Myocyte (in vitro differentiated cells): Measurements from ENCODE around the gene EWSR1. TPM values are rescaled to one million over a fixed set of nuclear protein-coding genes. Genes with fewer than 3 reads are reported as not detected.
A peak's percentile ranks its signal among the peaks of the same experiment; 100 is the strongest.
"Not testable (repeated sequence)": the region's sequence is repeated elsewhere in the genome, so short reads cannot be mapped to it uniquely, and the experiment has no call there.

Experiments
- DNase-seq: peaks from one replicate; pipeline ENCODE4 v3.0.0-alpha.2; 2012; ENCODE audit warnings: low read depth
- polyA plus RNA-seq: library from polyadenylated mRNA; unstranded; fragments of >200 nt; gene quantifications from one replicate; pipeline ENCODE4 v1.2.1, GENCODE V29; 2012; ENCODE audit warnings: missing spikeins
- total RNA-seq: library from RNA; depleted of rRNA; stranded (reverse); fragments of >200 nt; gene quantifications from 2 replicates; pipeline ENCODE4 v1.2.3, GENCODE V29; 2014

Gene EWSR1, protein sequence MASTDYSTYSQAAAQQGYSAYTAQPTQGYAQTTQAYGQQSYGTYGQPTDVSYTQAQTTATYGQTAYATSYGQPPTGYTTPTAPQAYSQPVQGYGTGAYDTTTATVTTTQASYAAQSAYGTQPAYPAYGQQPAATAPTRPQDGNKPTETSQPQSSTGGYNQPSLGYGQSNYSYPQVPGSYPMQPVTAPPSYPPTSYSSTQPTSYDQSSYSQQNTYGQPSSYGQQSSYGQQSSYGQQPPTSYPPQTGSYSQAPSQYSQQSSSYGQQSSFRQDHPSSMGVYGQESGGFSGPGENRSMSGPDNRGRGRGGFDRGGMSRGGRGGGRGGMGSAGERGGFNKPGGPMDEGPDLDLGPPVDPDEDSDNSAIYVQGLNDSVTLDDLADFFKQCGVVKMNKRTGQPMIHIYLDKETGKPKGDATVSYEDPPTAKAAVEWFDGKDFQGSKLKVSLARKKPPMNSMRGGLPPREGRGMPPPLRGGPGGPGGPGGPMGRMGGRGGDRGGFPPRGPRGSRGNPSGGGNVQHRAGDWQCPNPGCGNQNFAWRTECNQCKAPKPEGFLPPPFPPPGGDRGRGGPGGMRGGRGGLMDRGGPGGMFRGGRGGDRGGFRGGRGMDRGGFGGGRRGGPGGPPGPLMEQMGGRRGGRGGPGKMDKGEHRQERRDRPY
- 232 and 242 TPM in 2 replicates for total RNA-seq
- polyA plus RNA-seq: 185 TPM

DNA sequence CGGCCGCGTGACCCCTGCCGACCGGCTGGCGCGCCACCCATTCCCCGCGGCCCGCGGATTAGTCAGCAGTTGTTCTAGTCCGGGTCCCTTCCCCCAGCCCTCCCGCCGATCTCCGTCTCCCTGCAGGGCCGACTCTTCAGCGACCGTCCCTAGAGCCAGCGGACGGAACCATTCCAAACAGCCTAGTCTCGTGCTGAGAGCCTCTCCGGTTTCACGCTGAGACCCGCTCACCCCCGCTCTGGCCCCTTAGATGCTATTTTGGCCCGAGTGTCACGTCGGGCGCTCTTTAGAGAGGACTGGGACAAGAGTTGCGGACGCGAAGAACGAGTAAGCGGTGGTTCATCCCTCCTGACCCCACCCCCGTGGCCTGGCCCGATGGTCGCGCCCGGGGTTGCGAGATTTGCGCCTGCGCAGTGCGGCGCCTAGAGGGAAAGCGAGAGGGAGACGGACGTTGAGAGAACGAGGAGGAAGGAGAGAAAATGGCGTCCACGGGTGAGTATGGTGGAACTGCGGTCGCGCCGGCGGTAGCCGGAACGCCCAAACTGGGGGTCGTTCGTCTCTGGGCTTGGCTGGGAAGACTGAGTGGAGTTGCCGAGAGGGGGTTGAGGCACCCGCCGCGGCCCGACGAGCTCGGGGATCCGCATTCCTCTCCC is at the start of gene EWSR1, which contains the start of gene RHBDD3:
Gene EWSR1 (plus strand): TSS at position 411 of the 653 bp plus-strand sequence. CDS start 69 bp downstream, at position 480.
Gene RHBDD3 (minus strand): TSS at position 124 of the 653 bp plus-strand sequence. CDS start 2,355 bp downstream, outside the sequence.
- peak; percentile 99 for DNase-seq

DNA sequence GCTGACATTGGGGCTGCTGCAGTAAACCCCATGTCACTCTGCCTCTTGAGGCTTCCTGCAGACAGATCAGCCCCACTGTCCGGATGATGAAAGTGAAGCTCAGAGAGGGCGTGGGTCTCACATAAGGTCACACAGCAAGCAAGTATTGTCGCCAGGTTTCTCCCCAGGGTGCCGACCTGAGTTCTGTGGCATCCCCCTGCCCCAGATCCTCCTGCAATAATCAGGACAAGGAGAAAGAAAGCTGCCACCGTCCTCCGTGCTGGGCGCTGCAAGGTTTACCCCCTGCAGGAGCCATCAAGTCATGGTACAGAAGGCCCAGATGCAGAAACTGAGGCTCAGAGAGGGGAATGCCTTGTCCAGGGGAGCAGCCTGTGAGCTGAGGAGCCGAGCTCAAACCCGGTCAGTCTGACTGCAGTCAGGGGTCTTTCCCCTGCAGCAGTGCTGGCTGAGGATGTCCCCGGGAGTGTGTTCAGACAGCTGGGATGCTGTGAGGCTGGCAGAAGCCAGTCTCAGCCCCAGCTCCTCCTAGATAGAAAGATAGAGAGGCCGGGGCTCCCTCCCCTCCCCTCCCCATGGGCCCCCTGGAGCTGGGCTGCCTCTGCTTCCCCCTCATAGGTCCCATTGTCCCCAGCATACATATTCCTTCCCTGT is 49.2 kb upstream of the EWSR1 start:
- no peak for DNase-seq

DNA sequence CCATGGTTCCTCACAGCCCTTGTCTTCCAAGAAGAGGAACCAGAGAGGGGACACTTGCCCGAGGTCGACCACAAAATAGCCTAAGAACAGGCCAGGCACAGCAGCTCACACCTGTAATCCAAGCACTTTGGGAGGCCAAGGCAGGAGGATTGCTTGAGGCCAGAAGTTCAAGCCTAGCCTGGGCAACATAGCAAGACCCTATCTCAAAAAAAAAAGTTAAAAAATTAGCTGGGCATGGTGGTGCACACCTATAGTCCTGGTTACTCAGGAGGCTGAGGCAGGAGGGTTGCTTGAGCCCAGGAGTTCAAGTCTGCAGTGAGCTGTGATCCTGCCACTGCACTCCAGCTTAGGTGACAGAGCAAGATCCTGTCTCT is 48.7 kb upstream of the EWSR1 start:
- DNase-seq: not testable (repeated sequence)

DNA sequence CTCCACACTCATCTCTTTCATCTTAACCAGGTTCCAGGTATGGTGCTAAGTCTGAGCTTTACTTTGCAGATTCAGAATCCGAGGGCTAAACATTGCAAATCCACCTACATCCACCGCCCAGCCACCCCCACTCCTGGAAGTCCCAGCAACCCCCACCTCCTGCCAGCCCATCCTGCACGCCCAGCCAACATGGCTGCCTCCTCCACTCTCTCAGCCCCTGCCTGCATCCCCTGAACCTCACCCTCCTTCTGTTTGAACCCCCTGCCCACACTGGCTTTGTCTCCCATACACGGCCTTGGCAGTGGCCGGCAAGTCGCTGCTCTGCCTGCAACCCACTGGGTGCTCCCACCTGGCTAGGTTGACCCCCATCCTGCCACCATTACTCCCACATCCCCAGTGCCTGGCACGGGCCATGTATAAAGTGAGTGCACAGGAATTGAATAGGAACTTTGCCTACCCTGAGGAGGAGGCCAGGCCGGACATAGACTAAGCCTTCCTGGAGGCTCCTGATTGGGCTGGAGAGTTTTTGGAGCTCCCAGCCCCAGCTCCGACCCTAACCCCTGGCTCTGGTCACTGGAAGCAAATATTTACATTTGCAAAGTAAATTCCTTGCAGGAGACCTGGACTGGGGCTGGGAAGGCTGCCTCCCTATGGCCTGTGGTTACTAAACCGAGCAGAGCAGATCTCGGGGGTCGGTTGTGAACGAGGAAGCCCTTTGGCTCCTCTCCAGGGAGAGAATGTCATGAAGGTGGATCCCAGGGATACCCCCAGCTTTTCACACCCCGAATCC is 48.0 kb upstream of the EWSR1 start:
- no peak for DNase-seq

DNA sequence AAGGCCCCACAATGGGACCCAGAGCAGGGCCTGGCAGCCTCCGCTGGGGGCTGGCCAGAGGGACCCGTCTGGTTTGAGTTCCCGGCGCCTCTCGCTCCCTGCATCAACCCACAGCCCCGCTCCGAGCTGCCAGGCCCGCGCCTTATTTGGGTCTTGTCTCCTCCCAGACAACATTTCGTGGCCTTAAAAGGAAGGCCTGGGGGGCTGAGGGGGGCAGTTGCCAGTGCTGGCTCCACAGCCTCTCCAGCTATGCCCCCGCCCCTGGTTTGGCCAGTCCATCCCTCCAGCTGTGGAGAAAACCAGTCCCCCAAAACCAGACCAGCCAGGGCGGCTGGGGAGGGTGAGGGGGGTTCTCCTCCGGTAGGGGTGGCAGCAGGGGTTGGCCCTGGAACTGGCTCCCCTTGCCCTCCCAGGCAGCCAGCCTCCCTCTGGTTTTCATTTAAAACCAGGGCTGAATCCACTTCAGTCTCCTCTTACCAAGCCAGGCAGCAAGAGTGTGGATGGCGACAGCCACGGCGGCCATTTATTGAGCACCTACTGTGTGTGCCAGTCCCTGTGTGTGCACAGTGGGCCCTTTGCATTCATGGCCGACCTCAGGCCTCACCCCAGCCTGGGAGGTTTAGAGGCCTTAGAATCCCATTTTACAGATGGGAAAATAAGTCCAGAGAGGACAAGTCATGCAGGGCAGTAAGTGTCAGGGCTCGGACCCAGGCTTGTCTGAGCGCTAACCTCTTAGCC is 43.8 kb upstream of the EWSR1 start:
- DNase-seq: peak; percentile 21

DNA sequence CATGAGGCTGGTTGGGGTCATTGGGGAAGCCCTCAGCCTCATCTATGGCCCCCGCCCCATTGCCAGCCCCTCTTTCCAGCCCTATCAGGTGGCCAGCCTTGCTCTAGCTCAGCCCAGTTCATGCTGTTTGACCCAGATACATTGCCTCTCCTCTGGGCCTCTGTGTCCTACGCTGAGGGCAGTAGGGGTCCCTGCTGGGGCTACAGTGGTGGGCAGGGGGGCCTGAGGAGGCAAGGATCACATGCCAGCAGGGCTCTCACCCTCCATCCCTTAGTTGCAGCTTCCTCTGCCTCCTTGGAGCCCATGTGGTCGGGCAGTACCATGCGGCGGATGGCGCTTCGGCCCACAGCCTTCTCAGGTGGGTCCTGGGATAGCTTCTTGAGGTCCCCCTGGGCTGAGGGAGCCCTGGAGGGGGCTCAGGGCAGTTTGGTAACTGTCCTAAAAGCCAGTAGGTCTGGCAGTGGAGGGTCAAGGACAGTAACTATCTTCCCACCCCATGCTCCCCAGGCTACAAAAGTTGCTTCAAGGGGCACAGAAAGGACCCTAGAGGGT is 43.1 kb upstream of the EWSR1 start:
- no peak for DNase-seq

DNA sequence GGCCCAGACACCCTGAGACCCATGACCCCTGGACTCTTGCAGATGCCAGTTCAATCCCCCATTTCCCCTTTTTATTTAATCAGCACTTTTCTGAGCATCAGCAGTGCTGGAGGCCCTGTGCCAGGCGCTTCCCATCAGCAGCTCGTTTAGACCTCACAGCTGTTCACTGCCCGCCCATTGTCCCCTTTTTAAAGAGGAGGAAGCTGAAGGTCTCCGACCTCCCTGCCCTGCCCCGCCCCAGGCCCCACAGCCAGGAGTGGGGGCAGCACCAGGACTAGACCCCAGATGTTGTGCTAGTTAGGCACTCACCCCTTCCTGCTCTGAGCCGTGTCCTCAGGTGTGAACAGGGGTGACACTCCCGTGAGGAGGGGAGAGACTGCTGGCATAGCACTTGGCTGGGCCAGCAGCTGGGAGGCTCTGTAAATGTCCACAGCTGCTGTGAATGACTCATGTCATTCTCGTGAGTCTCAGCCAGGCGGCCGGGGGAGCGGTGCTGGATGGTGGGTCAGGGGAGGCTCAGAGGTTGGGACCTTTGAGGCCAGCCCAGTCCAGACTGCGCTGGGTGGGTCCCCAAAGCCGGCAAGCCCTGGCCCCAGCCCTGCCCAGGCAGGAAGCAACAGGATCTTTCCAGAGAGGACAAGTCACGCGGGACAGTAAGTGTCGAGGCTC is 42.5 kb upstream of the EWSR1 start:
- peak; percentile 94 for DNase-seq

DNA sequence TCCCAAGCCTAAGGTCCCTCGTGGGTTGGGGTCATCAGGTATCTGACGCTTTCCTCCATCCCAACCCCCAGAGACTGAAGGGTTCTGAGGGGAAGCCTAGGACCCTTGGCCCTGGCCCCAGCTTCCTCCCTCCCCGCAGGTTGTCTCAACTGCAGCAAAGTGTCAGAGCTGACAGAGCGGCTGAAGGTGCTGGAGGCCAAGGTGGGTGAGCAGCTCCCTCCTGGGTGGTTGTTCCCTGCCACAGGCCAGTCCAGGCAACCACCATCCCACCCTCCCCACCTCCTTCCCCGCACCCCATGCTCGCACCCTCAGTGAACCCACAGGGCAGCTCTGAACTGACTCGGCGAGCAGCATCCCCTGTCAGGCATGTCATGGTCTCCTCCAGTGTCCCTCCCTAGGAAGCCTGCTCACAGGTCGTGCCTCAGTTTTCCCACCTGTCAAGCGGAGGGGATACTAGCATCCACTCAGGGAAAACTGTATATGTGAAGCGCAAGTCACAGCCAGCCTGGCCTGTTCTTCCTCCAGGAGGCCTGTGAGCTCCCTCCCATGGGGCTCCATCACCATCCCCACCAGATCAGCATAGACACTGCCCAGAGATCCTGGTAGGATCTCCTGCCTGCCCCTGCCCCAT is 41.6 kb upstream of the EWSR1 start:
- no peak for DNase-seq

DNA sequence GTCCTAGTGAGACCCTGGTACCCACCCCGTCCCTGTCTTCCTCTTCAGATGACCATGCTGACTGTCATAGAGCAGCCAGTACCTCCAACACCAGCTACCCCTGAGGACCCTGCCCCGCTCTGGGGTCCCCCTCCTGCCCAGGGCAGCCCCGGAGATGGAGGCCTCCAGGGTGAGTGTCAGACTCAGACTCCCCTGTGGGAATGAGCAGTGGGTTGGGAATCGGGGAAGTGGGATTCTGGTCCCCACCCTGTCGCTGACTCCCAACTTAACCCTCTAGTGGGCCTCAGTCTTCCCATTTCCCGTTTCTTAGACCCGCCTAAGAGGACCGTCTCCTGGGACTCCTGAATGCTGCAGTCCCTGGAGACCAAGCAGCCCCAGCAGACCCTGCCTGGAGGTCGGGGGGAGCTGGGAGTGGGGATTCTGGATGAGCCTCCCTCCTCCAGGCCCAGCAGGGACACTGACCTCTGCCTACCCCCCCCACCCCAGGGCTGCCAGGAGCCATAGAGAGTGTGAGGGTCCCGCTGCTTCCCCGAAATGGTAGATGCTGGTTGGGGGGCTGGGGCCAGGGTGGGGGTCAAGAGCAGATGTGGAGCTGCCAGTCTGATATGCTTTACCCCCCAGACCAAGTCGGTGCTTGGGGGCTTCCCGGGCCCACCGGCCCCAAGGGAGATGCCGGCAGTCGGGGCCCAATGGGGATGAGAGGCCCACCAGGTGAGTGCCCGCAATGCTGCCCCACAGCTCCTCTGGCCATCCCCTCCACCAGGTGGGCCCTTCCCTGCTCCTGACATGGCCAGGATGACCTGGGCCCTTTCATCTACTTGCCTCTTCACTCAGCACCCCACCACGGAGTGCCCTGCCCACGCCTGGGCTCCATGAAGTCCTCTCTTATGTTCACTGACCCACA is 36.8 kb upstream of the EWSR1 start:
- DNase-seq: no peak

DNA sequence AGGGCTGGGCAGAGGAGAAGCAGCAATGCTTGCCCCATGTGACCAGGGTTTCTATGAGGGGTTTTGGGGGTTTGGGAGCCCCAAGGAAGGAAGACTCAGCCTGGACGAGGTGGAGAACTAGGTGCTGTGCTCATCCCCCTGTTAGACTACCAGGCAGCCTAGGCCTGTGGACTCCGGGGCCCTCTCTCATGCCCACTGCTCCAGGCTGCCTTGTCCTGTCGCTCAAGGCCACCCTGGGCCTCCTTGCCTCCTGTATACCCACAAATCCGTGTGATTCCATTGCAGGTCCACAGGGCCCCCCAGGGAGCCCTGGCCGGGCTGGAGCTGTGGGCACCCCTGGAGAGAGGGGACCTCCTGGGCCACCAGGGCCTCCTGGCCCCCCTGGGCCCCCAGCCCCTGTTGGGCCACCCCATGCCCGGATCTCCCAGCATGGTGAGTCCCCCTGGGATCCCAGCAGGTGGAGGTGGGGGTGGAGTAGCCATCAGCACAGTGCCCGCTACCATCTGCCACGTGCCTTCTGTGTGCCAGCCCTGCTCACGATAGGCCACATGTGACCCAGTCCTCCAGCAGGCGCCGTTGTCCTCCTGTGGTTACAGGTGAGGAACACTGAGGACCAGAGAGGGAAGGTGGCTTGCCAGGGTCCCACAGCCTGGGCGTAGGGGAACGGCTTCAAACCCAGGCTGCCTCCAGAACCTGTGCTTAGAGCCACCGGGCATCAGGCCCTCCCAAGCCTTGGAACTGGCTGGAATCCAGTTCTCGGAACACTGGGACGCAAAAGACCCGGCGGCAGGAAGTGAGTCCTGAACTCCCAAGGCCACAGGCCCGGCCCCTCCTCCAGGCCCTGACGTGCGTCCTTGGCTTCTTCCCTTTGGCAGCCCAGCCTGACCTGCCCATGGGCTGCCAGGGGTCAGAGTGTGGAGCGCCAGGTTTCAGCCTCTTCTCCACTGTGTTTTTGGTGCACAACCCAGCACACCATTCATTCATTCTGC is 35.8 kb upstream of the EWSR1 start:
- DNase-seq: no peak

DNA sequence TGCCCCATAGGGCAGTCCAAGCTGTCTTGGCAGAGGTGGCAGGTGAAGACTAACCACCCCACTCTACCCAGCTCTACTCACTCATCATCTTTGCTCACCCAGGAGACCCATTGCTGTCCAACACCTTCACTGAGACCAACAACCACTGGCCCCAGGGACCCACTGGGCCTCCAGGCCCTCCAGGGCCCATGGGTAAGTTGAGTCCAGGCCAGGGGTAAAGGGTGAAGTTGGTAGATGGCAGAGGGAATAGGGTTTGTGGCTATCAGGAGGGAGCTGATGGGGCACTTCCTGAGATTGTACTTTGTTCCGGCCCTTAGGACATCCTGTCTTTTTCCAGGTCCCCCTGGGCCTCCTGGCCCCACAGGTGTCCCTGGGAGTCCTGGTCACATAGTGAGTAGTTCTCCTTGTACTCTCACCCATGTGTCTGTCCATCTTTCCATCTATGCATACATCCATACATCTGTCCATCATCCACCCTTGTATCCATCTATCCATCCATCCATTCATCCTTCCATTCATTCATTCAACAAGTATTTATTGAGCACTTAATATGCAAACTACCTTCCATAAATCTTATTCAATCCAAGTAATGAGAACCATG is 34.7 kb upstream of the EWSR1 start:
- DNase-seq: no peak

DNA sequence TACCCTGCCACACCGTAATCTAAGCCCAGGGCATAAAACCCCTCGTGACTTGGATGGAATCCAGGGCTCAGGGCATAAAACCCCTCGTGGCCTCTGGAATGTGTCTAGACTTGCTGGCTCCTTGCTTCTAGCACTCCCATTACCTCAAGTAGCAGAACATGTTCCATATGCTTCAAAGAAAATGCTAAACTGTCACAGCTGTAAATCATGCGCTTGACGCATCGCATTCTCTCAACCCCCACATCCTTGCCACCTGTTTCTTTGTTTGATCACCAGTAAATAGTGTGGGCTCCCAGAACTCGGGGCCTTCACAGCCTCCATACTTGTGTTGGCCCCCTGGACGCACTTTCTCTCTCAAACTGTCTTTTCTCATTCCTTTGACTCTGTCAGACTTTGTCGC is 27.6 kb upstream of the EWSR1 start:
- DNase-seq: not testable (repeated sequence)

DNA sequence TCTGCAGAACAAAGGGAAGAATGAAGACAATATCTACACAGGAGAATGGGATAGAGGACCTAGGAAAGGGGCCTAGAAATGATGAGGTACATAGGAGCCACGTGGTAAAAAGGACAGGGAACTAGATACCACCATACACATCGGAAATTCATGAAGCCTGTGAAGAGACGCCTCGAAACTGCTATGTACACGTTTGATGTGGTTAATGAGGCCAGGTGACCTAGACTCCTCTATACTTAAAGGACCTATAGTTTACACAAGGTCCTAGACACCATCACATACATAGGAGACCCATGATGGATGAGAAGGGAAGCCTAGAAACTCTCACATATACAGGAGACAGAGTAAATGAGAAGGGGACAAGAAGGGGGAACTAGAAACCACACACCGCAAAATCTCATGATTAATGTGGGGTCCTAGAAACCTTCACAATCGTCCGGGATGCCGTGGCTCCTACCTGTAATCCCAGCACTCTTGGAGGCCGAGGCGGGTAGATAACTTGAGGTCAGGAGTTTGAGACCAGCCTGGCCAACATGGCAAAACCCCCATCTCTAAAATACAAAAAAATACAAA is 24.1 kb upstream of the EWSR1 start:
- no peak for DNase-seq

DNA sequence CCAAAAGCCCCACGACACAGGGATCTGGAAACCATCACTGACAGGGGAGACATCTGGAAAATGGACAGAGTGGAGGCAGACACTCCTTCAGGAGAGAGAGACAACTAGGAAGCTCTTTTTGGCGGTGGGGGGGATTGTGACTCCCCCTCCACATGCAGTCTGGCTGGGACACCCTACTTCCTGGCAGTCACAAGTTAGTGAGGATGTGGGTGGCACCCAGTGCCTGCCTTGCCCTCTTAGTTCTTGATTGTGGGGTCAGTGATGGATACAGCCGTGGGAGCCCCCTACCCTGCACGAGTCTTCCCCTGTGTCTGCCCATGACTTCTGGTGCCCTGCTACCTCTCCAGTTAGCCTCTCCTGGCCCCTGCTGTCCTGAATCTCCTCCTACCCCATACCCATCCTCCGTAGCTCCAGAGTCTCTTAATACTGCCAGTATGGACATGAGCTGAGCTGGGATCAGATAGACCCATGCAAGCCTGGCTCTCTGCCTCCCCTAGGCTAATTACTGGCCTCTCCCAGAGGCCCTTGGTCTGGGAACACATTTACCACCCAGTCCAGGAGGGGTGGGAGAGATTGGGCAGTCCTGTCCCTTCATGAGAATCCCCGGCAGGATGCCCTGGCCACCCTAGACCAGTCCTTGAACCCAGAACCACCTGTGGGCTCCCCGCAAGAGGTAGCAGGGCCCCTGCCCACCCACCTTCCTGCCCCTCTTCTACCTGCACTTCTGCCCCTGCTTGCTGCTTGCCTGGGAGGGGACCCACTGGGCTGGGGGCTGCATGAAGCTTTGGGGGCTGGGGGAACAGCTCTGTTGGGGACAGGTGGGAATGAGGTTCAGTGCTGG is 23.1 kb upstream of the EWSR1 start:
- DNase-seq: no peak
